GM12872 (cell line): Measurements from ENCODE around the gene CHDH.

Experiments
- TF ChIP-seq, protein P1 (sequence below): IDR thresholded peaks from 3 replicates; pipeline ENCODE4 v1.5.1; 2011; ENCODE audit warnings: low read depth, mild to moderate bottlenecking, low read length, moderate library complexity; ENCODE audit not compliant: insufficient read depth

Gene CHDH

DNA sequence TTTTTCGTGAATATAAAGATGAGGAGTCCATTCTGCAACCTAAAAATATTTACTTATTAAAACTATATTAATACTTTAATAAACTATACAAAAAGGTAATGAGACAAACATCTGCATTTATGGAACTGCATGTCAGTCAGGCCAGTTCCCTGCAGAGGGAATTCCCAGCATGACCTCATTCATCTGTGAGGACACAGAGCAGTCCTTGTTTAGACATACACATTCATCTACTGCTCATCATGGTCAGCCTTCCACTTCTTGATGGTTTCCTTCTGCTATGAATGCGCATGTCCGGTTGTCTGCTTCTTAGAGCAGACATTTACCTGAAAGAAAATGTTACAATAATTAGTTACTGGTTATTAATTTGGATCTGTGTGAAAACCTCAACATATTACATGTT is 39.0 kb upstream of the CHDH start:
- TF ChIP-seq, protein P1, sequence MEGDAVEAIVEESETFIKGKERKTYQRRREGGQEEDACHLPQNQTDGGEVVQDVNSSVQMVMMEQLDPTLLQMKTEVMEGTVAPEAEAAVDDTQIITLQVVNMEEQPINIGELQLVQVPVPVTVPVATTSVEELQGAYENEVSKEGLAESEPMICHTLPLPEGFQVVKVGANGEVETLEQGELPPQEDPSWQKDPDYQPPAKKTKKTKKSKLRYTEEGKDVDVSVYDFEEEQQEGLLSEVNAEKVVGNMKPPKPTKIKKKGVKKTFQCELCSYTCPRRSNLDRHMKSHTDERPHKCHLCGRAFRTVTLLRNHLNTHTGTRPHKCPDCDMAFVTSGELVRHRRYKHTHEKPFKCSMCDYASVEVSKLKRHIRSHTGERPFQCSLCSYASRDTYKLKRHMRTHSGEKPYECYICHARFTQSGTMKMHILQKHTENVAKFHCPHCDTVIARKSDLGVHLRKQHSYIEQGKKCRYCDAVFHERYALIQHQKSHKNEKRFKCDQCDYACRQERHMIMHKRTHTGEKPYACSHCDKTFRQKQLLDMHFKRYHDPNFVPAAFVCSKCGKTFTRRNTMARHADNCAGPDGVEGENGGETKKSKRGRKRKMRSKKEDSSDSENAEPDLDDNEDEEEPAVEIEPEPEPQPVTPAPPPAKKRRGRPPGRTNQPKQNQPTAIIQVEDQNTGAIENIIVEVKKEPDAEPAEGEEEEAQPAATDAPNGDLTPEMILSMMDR = no peak

DNA sequence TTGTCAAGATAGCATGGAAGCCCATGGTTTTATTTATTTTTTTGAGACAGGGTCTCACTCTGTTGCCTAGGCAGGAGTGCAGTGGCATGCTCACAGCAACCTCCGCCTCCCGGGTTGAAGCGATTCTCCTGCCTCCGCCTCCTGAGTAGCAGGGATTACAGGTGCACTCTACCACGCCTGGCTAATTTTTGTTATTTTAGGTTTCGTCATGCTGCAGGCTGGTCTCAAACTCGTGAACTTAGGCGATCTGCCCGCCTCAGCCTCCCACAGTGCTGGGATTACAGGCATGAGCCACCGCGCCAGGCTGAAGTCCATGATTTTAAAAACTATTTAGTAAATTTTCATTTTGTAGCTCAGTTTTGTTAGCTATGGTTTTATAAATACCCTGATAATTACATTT is 38.4 kb upstream of the CHDH start:
- TF ChIP-seq, protein P1 = no peak

DNA sequence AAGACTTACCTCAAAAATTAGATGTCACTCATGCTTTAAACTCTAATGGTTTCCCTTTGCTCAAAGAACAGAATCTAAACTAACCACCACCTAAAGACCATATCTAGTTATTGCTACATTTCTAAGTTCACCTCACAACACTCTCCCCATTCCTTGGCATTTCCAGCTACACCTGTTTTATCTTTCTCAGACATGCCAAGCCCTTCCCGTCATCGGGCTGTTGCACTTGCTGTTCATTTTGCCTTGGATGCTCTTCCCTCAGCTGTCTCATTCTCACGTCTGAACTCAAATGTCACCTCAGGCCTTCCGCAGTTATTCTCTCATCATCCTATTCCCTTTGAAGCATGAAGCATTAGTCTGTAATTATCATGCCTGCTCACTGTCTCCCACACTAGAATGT is 36.8 kb upstream of the CHDH start:
- TF ChIP-seq, protein P1 = no peak

DNA sequence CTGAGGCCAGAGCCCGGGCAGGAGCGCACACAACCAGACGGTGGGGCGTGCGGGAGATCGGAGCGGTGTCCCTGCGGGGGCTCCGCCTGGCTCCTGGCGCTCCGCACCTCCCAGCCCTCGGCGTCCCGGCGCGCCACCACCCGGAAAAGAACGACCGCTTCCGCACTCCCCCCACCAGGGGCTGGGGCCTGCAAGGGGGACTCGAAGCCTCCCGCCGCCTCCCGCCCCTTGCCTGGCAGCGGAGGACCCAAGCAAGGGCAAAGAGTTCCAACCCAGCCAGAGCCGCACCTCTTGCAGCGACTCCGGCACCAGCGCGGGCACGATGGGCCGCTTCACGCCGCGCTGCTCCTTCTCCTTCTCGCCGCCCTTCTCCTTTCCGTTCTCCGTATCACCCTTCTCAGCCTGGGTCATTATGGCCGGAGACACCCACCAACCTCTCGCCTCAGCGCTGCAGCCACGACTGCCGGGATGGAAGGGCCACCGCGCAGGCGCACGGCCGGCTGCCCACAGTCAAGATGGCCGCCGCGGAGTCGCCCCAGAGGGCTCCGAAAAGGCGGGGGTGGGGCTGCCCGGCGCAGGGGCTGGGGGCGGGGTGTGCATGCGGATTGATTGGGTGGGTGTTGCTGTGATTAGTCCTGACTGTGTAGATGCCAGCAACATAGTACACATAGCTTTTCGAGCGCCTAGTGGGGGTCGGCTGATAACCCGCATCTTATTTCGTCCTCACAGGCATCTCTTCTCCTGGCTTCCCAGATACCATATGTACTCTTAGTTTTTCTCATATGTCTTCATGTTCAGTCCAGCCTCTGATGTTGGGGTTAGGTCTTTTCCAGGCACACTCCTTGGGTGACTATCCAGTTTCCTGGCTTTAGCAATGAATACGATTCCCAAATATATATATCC is 35.7 kb upstream of the CHDH start, which contains the start of gene ACTR8:
Gene ACTR8, minus strand, starts transcription at position 462 of the 903 bp plus-strand sequence. Its CDS starts 51 bp downstream, at position 411.
- TF ChIP-seq, protein P1 = no peak

DNA sequence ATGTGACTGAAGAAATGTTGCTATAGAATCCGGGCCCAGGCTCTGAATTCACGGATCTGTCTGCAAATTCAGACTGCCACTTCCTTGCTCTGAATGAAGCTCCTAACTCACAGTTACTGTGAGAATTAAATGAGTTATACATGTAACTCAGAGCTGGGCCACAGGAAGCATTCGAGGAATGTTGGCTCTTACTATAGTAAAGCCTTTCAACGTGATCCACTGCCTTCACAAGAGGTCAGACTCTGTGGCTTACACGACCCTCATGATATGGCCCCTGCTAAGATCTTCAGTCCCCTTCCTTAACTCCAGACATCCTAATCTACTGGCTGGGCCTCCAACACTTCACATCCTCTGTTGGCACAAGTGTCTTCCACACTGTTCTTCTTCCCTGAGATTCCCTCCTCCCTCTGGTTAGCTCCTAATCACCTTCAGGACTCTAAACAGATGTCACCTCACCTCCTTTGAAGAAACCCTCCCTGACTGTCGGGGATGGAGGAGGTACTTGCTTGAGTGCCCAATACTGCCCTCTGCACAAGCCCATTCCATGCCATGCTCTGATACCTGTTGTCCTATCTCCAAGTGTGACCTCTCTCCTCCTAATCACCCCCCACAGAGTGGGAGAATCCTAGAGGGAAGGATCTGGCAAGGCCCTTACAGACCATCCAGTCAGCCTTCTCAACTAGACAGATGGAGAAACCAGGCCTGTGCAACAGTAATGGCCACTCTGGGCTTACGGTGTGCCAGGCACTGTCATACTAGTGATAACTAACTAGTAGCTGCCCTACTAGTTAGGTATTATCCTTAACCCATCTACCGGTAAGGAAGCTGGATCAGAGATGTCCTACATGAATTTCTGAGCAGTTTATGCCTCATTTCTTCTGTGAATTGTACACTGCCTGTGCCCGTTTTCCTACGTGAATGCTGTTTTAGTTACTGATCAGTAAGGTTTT is 34.5 kb upstream of the CHDH start:
- TF ChIP-seq, protein P1 = no peak

DNA sequence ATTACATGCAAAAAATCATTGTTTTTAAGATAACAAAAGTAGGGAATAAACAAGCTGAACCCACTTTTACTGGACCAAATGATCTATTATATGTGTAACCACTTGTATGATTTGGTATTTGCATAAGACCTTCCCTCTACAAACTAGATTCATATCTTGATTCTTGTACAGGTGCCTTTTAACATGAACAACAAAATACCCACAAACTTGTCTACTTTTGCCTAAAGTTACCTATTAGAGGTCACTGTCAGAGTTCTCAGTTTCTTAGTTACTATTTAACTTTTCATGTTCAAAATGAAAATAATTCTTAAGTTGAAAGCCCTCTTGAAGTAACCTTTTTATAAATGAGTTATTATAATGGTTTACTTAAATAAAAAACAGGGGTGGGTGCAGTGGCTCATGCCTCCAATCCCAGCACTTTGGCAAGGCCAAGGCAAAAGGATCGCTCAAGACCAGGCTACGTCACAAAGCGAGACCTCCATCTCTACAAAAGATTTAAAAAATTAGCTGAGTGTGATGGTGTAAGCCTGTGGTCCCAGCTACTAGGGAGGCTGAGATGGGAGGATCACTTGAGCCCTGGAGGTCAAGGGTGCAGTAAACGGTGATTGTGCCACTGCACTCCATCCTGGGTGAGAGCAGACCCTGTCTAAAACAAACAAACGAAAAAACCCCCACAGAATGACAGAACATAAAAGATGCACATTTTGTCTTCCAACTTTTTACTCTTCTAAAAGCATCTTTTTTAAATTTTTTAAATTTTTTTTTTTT is 19.7 kb upstream of the CHDH start:
- TF ChIP-seq, protein P1 = no peak
